Skin epidermis (tissue), 12 donors: Measurements from ENCODE around the gene KCNMA1.

Experiments used
- H3K27ac ChIP-seq, 21 experiments: fragments of 200-600 bp; sonication (generic) in 11 of 21; one replicate each; pipeline ENCODE4 v1.5.0; 2020; ENCODE audit warnings: mild to moderate bottlenecking in 3 of 21, inconsistent platforms in 2 of 21, moderate library complexity in 2 of 21
- H3K4me3 ChIP-seq, 7 experiments: fragments of 200-600 bp; sonication (generic) in 2 of 7; one replicate each; pipeline ENCODE4 v1.5.0; 2020; ENCODE audit warnings: inconsistent platforms in 2 of 7, mild to moderate bottlenecking in 2 of 7, moderate library complexity in 1 of 7

The KCNMA1 gene

GRCh38 chr10:77024461-77024860 lies 613.1 kb downstream of the KCNMA1 start:
- no peak overlapping the region for H3K27ac ChIP-seq
- H3K4me3 ChIP-seq = no peak overlapping the region

- Histone ChIP-seq H3K27ac (no peak overlapping the region), H3K4me3 (no peak overlapping the region)
These were observed 614.2 kb downstream of the KCNMA1 start for GRCh38 chr10:77023396-77023795.

- H3K27ac ChIP-seq = no peak overlapping the region
- no peak overlapping the region for H3K4me3 ChIP-seq
These were observed 614.9 kb downstream of the KCNMA1 start for GRCh38 chr10:77022671-77023070.

GRCh38 chr10:77021966-77022490 lies 615.6 kb downstream of the KCNMA1 start:
- H3K27ac ChIP-seq = no peak overlapping the region
- H3K4me3 ChIP-seq = no peak overlapping the region

GRCh38 chr10:77020426-77021040 lies 617.1 kb downstream of the KCNMA1 start:
- Histone ChIP-seq H3K27ac (no peak overlapping the region), H3K4me3 (no peak overlapping the region)

GRCh38 chr10:77016855-77017254 lies 620.8 kb downstream of the KCNMA1 start:
- Histone ChIP-seq H3K27ac (no peak overlapping the region), H3K4me3 (no peak overlapping the region)

- peak overlapping the region in 2 of 21 experiments; percentile 6 to 29 for H3K27ac ChIP-seq
These were observed 621.3 kb downstream of the KCNMA1 start for GRCh38 chr10:77016278-77016815.

GRCh38 chr10:77015360-77015759 lies 622.2 kb downstream of the KCNMA1 start:
- H3K4me3 ChIP-seq = no peak overlapping the region

More at GRCh38 chr10:77016278-77016815, 621.3 kb downstream of the KCNMA1 start:
- H3K4me3 ChIP-seq = no peak overlapping the region

GRCh38 chr10:77012812-77013500 lies 624.7 kb downstream of the KCNMA1 start:
- Histone ChIP-seq H3K27ac (peak overlapping the region in 13 of 21 experiments; percentile 3 to 70 (median 42)), H3K4me3 (no peak overlapping the region)

More at GRCh38 chr10:77015360-77015759, 622.2 kb downstream of the KCNMA1 start:
- H3K27ac ChIP-seq = no peak overlapping the region

- H3K4me3 ChIP-seq = no peak overlapping the region
These were observed 625.5 kb downstream of the KCNMA1 start for GRCh38 chr10:77011874-77012811.

GRCh38 chr10:77010430-77010829 lies 627.2 kb downstream of the KCNMA1 start:
- Histone ChIP-seq H3K4me3 (no peak overlapping the region), H3K27ac (no peak overlapping the region)

More at GRCh38 chr10:77011874-77012811, 625.5 kb downstream of the KCNMA1 start:
- peak overlapping the region in 14 of 21 experiments; percentile 3 to 75 (median 46) for H3K27ac ChIP-seq

GRCh38 chr10:77007834-77008233 lies 629.8 kb downstream of the KCNMA1 start:
- Histone ChIP-seq H3K4me3 (no peak overlapping the region), H3K27ac (peak overlapping the region in 1 of 21 experiments; percentile 34)

- no peak overlapping the region for H3K27ac ChIP-seq
- no peak overlapping the region for H3K4me3 ChIP-seq
These were observed 630.6 kb downstream of the KCNMA1 start for GRCh38 chr10:77006836-77007511.

- no peak overlapping the region for H3K4me3 ChIP-seq
- H3K27ac ChIP-seq = peak overlapping the region in 1 of 21 experiments; percentile 7
These were observed 631.7 kb downstream of the KCNMA1 start for GRCh38 chr10:77005871-77006270.

GRCh38 chr10:77004917-77005564 lies 632.6 kb downstream of the KCNMA1 start:
- H3K27ac ChIP-seq = no peak overlapping the region

GRCh38 chr10:77002872-77003271 lies 634.7 kb downstream of the KCNMA1 start:
- Histone ChIP-seq H3K27ac (no peak overlapping the region), H3K4me3 (no peak overlapping the region)

More at GRCh38 chr10:77004917-77005564, 632.6 kb downstream of the KCNMA1 start:
- H3K4me3 ChIP-seq = no peak overlapping the region

- H3K4me3 ChIP-seq = no peak overlapping the region
- no peak overlapping the region for H3K27ac ChIP-seq
These were observed 636.4 kb downstream of the KCNMA1 start for GRCh38 chr10:77001206-77001605.

- no peak overlapping the region for H3K4me3 ChIP-seq
- no peak overlapping the region for H3K27ac ChIP-seq
These were observed 639.2 kb downstream of the KCNMA1 start for GRCh38 chr10:76998451-76998850.

GRCh38 chr10:76997631-76998030 lies 640.0 kb downstream of the KCNMA1 start:
- Histone ChIP-seq H3K27ac (no peak overlapping the region), H3K4me3 (no peak overlapping the region)
